Hepatocyte (in vitro differentiated cells): ENCODE measurements around the gene SNTB2. TPM values are rescaled to one million over a fixed set of nuclear protein-coding genes. Genes with fewer than 3 reads are reported as not detected.

Source experiments
- DNase-seq: peaks from one replicate; pipeline ENCODE4 v3.0.0-alpha.2; 2016; ENCODE audit warnings: low spot score
- H2AFZ ChIP-seq: fragments of 200-600 bp; sonication (generic); 2 replicates; pipeline ENCODE4 v1.6.0; 2016; ENCODE audit warnings: antibody characterized with exemption, mild to moderate bottlenecking
- H3K27ac ChIP-seq: fragments of 200-600 bp; sonication (generic); 2 replicates; pipeline ENCODE4 v1.5.1; 2016; ENCODE audit warnings: mild to moderate bottlenecking
- H3K27me3 ChIP-seq: fragments of 200-600 bp; sonication (generic); 2 replicates; pipeline ENCODE4 v1.6.1; 2016
- H3K36me3 ChIP-seq: fragments of 200-600 bp; sonication (generic); replicated peaks from 2 replicates; pipeline ENCODE4 v1.5.1; 2016; ENCODE audit warnings: low read depth; ENCODE audit not compliant: insufficient read depth
- H3K4me1 ChIP-seq: fragments of 200-600 bp; sonication (generic); 2 replicates; pipeline ENCODE4 v1.5.1; 2016; ENCODE audit warnings: mild to moderate bottlenecking, moderate library complexity; ENCODE audit not compliant: insufficient read depth
- H3K4me2 ChIP-seq: fragments of 200-600 bp; sonication (generic); 2 replicates; pipeline ENCODE4 v1.6.0; 2016
- H3K4me3 ChIP-seq: fragments of 200-600 bp; sonication (generic); 2 replicates; pipeline ENCODE4 v1.5.1; 2016; ENCODE audit warnings: mild to moderate bottlenecking
- H3K79me2 ChIP-seq: fragments of 200-600 bp; sonication (generic); 2 replicates; pipeline ENCODE4 v1.6.0; 2017; ENCODE audit warnings: mild to moderate bottlenecking
- H3K9me2 ChIP-seq: fragments of 200-600 bp; sonication (generic); replicated peaks from 2 replicates; pipeline ENCODE4 v1.6.0; 2017; ENCODE audit warnings: mild to moderate bottlenecking; ENCODE audit not compliant: insufficient read depth
- H3K9me3 ChIP-seq: fragments of 200-600 bp; sonication (generic); 2 replicates; pipeline ENCODE4 v1.5.1; 2016; ENCODE audit warnings: low read depth, mild to moderate bottlenecking
- H4K20me1 ChIP-seq: fragments of 200-600 bp; sonication (generic); 2 replicates; pipeline ENCODE4 v1.6.0; 2016; ENCODE audit warnings: mild to moderate bottlenecking; ENCODE audit not compliant: insufficient read depth, poor library complexity, severe bottlenecking
- EZH2 ChIP-seq: fragments of 200-600 bp; sonication (generic); IDR thresholded peaks from 2 replicates; pipeline ENCODE4 v1.6.1; 2016; ENCODE audit warnings: antibody characterized with exemption, mild to moderate bottlenecking, borderline replicate concordance
- EZH2phosphoT487 ChIP-seq: fragments of 200-600 bp; sonication (generic); IDR thresholded peaks from one replicate; pipeline ENCODE4 v1.6.1; 2018; ENCODE audit warnings: antibody characterized with exemption, mild to moderate bottlenecking, low read depth, moderate library complexity; ENCODE audit not compliant: unreplicated experiment, severe bottlenecking
- WGBS: methylation state at CpG from one replicate; pipeline ENCODE4 v1.1.6; 2016; ENCODE audit warnings: low lambda C conversion rate; ENCODE audit errors: missing lambda C conversion rate; 5-methylcytosine and 5-hydroxymethylcytosine counted together
- polyA plus RNA-seq: library from polyadenylated mRNA; unstranded; fragments of >200 nt; fragmentation: Nextera tagmentation; extraction: Ambion mirVana; gene quantifications from 2 replicates; pipeline ENCODE4 v1.2.1, GENCODE V29; 2016
- total RNA-seq: library from RNA; depleted of rRNA; stranded (reverse); fragments of >200 nt; gene quantifications from 2 replicates; pipeline ENCODE4 v1.2.3, GENCODE V29; 2014
- TF ChIP-seq, protein P1 (sequence below): fragments of 200-600 bp; sonication (generic); IDR thresholded peaks from 2 replicates; pipeline ENCODE4 v1.5.1; 2016; ENCODE audit warnings: antibody characterized with exemption, mild to moderate bottlenecking; ENCODE audit not compliant: poor library complexity

Gene SNTB2
- total and polyA plus RNA-seq, 2 experiments from 2014 or later = 21.5 to 36.7 TPM

DNA sequence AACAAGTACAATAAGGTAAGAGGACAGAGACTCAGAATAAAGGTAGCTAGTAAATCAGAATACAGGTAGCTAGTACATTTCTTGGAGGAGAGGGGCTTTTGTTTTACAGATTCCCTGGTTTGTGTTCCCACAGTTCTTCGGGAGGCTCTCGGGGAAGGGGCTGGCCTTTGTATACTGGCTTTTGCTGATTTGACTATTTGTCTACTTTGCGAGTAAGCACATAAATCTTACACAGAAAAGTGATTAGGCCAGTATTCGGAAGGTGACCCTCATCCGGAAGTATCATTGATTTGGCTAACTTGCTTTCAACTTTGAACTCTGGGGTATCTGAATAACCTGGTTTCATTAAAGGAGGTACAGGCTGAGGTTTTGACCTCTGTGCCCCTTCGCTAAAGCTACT lies 21.4 kb upstream of the SNTB2 start:
- Histone ChIP-seq H4K20me1 (no peaks in the 10 kb centered on the region), H3K27me3 (no peaks in the 10 kb centered on the region), H3K4me2 (no peak overlapping the region), H3K9me2 (no peaks in the 10 kb centered on the region), H3K4me3 (no peak overlapping the region), H3K27ac (no peak overlapping the region), H2AFZ (no peak overlapping the region), H3K9me3 (no peaks in the 10 kb centered on the region), H3K36me3 (no peaks in the 10 kb centered on the region), H3K4me1 (no peaks in the 10 kb centered on the region), H3K79me2 (no peaks in the 10 kb centered on the region)
- 89% methylated on average over 6 of the region's 6 CpGs for whole genome bisulfite sequencing
- TF ChIP-seq, protein P1, sequence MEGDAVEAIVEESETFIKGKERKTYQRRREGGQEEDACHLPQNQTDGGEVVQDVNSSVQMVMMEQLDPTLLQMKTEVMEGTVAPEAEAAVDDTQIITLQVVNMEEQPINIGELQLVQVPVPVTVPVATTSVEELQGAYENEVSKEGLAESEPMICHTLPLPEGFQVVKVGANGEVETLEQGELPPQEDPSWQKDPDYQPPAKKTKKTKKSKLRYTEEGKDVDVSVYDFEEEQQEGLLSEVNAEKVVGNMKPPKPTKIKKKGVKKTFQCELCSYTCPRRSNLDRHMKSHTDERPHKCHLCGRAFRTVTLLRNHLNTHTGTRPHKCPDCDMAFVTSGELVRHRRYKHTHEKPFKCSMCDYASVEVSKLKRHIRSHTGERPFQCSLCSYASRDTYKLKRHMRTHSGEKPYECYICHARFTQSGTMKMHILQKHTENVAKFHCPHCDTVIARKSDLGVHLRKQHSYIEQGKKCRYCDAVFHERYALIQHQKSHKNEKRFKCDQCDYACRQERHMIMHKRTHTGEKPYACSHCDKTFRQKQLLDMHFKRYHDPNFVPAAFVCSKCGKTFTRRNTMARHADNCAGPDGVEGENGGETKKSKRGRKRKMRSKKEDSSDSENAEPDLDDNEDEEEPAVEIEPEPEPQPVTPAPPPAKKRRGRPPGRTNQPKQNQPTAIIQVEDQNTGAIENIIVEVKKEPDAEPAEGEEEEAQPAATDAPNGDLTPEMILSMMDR = no peak
- TF ChIP-seq EZH2phosphoT487 (no peak), EZH2 (no peak)
- DNase-seq = no peak

DNA sequence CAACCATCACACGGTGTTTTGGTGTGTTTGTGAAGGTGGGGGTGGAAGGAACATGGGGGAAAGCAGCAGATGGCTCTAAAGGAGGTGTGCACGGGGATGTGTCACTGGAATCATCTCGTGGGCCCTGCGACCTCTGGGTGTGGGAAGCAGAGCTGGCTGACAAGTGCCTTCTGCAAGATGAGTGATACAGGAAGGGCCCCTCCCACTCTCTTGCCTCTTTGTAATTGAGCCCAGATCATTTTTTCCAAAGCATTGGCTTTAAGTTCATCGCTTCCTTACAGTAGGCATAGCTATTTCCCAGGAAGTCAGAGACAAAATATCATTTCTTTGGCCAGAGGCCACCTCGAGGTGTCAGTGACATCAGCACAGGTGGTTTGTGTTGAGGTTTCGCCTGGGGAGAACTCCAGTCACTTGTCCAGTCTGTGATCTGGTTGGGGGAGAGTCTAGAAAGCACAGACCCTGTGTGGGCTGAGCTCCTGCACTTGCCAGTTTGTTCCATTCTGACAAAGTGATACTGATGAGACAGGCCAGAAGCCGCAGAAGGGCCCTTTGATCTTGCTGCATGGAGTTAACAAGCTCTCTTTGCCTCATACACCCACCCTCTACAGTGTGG lies 20.6 kb upstream of the SNTB2 start:
- no peaks in the 10 kb centered on the region for H3K36me3 ChIP-seq

DNA sequence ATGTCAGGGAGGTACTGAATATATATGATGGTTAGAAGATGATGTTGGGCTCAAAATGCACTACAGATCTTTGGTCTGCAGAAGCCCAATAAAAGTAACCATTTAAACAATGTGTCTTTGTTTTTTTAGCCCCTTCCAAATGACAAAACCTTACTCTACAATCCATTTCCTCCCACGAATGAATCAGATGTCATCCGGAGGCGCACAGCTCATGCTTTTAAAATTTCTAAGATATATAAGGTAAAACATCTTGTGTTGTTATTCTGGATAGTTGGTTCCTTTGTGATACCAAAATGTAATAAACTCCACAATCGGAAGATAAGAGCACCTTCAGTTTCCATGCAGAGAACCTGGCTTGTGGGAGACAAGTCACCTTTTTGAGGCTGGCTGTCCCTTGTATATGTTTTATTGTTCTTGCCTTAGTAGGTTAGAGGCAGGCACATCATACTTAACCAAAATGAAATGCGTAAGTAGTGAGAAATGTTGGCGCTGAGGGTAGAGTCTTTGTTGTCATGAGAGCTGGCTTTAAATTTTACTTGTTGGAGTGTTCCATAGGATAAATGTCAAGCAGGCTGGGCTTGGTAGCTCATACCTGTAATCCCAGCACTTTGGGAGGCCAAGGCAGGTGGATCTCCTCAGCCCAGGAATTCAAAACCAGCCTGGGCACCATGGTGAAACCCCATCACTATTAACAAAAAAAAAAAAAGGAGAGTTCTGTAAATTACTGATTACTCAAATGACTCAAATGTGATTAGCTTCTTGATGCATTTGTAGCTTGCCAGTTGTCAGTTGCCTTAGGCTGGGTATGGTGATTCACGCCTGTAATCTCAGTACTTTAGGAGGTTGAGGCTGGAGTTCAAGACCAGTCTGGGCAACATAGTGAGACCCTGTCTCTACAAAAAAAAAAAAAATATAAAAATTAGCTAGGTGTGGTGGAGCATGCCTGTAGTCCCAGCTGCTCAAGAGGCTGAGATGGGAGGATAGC lies 19.7 kb upstream of the SNTB2 start:
- Histone ChIP-seq H4K20me1 (no peaks in the 10 kb centered on the region), H3K4me2 (no peak overlapping the region), H3K4me3 (no peak overlapping the region), H3K27ac (no peak overlapping the region), H3K9me3 (no peaks in the 10 kb centered on the region), H2AFZ (no peak overlapping the region), H3K36me3 (no peaks in the 10 kb centered on the region), H3K79me2 (no peaks in the 10 kb centered on the region), H3K9me2 (no peaks in the 10 kb centered on the region), H3K27me3 (no peaks in the 10 kb centered on the region), H3K4me1 (no peaks in the 10 kb centered on the region)
- 74% methylated on average over 7 of the region's 7 CpGs for WGBS
- DNase-seq = no peak
- TF ChIP-seq, protein P1 = no peak
- no peak for TF ChIP-seq EZH2
- no peak for TF ChIP-seq EZH2phosphoT487

More for the DNA sequence above, 20.6 kb upstream of the SNTB2 start:
- TF ChIP-seq EZH2 (no peak), EZH2phosphoT487 (no peak)
- TF ChIP-seq, protein P1 = no peak
- no peak for DNase-seq
- no peaks in the 10 kb centered on the region for H3K79me2 ChIP-seq
- H4K20me1 ChIP-seq = no peaks in the 10 kb centered on the region
- H3K9me3 ChIP-seq = no peaks in the 10 kb centered on the region
- H3K27ac ChIP-seq = no peak overlapping the region
- no peaks in the 10 kb centered on the region for H3K9me2 ChIP-seq
- no peaks in the 10 kb centered on the region for H3K4me1 ChIP-seq
- H3K27me3 ChIP-seq = no peaks in the 10 kb centered on the region
- WGBS = 53% methylated on average over 8 of the region's 8 CpGs
- H3K4me3 ChIP-seq = no peak overlapping the region
- no peak overlapping the region for H3K4me2 ChIP-seq
- H2AFZ ChIP-seq = no peak overlapping the region
